HG03139 (cell line): Measurements from ENCODE around the gene CCR9.

Experiments used
- ATAC-seq: cut with Tn5 transposase; IDR thresholded peaks from one replicate; pipeline ENCODE4 v1.9.1; 2021; ENCODE audit not compliant: unreplicated experiment

Gene CCR9

GRCh38 chr3:45872569-45872968 is 13.8 kb upstream of the CCR9 start:
- ATAC-seq, result no peak

- no peak for ATAC-seq
These were observed 13.3 kb upstream of the CCR9 start for GRCh38 chr3:45873036-45873435.

- ATAC-seq, result no peak
These were observed 12.7 kb upstream of the CCR9 start for GRCh38 chr3:45873638-45874037.

- no peak for ATAC-seq
These were observed 11.5 kb upstream of the CCR9 start for GRCh38 chr3:45874677-45875346.

GRCh38 chr3:45878124-45878523 is 8.2 kb upstream of the CCR9 start:
- ATAC-seq, result no peak

- ATAC-seq, result no peak
These were observed 5.6 kb upstream of the CCR9 start for GRCh38 chr3:45880725-45881077.

DNA sequence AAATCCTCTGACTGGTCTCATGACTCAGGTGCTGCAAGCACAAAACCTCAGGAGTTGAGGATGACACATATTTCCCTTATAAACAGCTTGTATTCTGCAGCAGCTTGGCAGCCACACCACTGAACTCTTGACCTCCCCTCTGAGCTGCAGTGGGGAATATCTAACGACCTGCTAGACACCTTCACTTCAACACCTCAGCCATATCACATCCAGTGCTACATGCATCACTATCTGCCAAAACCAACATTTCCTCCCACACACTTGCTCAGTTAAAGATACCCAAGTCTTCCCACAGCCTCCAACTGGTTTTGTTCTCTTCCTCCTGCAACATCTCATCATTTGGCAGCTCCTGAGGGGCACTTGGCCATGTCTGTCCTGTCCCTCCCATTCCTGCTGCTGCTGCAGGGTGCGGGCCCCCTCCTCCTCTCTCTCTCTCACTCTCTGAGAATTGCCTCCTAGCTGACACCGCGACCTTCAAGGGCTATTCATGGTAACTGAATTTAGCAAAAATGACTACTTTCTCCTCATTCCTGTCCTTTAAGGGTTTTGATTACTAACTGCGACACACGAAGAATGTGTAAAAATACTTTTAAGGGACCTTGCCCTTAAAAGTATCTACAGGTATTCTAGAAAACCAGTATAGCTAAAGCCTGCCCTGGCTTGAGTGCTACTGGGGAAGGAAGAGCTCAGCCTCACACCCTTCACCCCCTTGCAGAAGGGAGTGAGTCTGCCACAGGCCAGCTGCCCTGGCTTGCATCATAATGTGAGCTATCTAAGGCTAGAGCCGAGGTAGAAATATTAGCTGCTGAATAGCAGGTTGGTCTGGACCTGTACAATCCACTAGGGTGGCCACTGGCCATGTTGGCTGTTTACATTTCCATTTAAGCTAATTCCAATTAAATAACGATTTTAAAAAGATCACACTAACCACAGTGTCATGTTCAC is 5.0 kb upstream of the CCR9 start:
- no peak for ATAC-seq

DNA sequence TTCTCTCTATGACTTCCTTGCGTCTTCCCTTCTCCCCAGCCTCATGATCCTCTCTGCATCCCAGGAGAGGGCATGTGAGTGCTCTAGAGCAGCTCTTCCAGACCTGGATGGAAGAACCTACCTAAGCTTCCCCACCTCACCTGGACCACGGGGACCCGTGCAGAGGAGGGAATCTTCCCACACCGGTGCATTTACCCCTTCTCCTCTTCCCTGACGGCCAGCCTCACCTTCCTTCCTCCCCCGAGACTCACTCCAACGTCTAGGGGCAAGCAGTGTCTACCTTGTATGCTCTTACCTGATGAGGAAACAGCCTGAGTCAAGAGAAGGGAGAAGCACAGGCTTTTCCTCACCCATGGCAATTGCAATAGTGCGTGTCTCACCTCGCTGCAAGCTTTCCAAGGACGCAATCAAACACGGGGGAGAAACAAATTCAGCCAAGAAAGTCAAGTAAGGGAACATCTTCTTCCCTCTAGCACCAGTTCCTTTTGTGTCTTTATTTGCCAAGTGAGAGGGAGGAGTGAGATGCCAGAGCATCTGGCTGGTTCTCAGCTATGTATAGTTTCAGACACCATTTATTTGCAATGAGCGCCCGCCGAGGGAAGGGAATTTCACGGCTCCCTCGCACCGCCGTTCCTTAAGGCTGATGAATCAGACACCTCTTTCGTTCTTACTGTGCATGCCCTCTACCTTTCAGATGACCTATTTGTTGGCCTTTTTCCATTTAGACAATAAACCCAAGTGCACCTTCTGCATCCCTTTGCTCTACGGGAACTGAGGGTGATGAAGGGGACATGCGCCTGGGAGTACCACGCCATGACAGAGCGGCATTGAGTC is 1.8 kb upstream of the CCR9 start:
- ATAC-seq, result no peak

- no peak for ATAC-seq
These were observed 942 bp downstream of the CCR9 start for GRCh38 chr3:45887285-45887684.

DNA sequence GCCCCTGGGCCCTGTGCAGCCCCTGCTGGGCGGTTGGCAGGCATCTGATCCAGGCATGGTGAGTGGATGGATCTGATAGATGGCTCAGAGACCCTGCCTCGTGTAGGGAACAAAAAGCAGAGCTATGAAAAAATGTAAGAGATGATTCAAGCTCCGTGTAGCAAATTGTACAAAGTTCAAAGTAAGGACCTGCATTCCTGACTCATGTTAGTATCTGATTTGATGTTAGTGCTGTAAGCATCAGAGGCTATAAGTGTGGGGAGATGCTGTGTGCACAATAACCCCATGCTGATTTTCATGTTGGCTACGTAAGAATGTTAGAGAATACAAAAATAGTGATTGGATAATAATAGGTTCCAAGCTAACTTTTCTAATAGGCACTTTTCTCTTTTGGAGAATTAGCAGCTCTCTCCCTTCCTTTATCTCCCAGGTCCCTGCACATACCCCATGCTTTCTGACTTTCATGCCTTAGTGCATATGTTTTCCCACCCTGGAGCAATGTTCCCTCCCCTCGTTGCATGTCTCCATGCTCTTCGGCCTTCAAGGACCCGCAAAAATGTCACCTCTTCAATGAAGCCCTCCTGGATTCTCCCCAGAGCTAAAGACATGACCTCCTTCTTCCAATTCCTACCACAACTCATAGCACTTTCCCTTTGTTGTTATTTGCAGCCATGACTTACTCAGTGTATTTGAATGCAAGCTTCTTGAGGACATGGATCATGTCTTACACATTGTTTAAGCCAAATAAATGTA is 1.6 kb downstream of the CCR9 start:
- ATAC-seq, result no peak

- ATAC-seq, result no peak
These were observed 3.0 kb downstream of the CCR9 start for GRCh38 chr3:45889337-45889736.

- ATAC-seq, result no peak
These were observed 4.1 kb downstream of the CCR9 start for GRCh38 chr3:45890405-45890804.

GRCh38 chr3:45892161-45892560 is 5.8 kb downstream of the CCR9 start:
- ATAC-seq, result no peak

- ATAC-seq, result no peak
These were observed 7.7 kb downstream of the CCR9 start for GRCh38 chr3:45894015-45894414.

DNA sequence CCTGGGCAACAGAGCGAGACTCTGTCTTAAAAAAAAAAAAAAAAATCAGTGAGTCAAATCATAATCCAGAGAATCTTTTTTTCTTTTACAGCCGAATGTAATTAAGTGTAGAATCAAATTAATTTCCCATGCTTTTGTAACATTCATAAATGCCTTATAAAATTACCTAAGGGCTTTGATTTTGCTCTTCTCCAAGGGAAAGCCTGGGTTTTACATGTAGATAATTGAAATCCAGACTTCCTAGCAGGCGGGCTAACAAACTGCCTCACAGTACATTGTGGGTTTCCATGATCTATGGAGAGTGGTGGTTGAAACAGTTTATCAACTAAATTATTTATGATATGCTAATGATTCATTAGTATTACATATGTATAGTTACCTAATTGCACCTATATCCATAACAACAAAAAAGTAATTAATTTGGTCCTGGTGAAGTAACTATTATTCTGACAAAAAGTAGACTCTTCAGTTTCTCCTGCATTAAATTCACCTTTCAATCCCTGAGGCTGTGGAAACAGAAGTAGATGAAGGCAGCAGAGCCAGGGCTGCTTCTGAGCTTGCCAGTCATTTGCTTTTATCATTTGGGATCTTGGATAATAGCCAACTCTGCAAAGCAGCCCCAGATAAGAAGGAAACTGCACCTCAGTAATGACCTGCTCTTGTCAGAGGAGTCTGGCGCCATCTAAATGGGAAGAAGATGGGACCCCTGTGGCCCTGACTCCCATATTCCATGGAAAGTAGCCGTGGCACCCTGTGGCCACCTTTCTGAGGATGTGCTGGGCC is 9.5 kb downstream of the CCR9 start:
- ATAC-seq, result no peak

DNA sequence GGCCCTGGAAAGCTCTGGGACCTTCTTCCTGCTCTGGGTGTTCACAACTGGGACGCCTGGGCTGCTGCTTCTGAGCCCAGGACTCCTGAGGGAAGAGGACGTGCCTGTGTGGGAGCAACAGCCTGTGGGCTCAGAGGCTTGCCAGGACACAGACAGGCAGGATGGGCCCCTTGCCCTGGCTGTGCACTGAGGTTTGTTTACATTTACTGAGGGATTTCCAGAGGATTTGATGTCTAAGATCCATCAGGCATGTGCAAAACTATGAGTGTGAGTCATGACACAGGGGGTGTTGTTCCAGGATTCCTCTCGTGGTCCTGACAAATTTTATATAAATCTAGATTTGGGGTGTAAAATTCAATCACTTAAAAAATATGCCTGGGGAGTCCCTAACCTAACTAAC is 10.6 kb downstream of the CCR9 start:
- ATAC-seq, result no peak

GRCh38 chr3:45904931-45905330 is 18.6 kb downstream of the CCR9 start:
- no peak for ATAC-seq

DNA sequence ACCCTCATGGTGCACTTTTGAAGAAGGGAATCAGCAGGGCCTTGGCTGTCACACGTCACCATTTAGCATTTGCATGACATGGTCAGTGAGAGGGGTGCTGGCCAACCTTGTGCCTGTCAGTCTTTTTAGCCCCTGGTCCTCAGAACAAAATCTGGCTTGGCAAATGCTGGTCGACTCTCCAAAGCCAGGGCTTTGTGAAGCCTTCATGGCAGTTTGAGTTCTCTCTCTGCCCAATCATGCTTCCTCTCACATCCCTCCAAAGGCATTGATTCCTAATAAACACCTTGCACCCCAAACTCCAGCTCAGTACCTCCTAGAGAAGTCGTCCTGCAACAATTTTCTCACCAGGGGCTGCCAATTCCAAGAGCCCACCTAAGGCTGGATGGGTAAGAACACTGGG is 19.4 kb downstream of the CCR9 start:
- no peak for ATAC-seq

GRCh38 chr3:45906681-45907407 is 20.5 kb downstream of the CCR9 start:
- no peak for ATAC-seq
